Psoas muscle (tissue), 8 donors: ENCODE results near the gene FMNL1. TPM values are rescaled to one million over a fixed set of nuclear protein-coding genes. Genes with fewer than 3 reads are reported as not detected.

ENCODE experiments used
- ATAC-seq, 4 donors: fragments of 200-7000 bp; cut with Tn5 transposase; one replicate each; pipeline ENCODE4 v1.9.1; 2020; ENCODE audit warnings: moderate library complexity in 3 of 4, mild to moderate bottlenecking in 2 of 4
- DNase-seq, 2 donors: peaks; one replicate each; pipeline ENCODE4 v3.0.0-alpha.2; 2020
- H3K27ac ChIP-seq: fragments of 200-600 bp; one replicate; pipeline ENCODE4 v1.8.0; 2022
- H3K27me3 ChIP-seq, 3 donors: fragments of 200-600 bp in 1 of 3; one replicate each; pipeline versions ENCODE4 v1.6.1 to v1.8.0; 2013 to 2022; ENCODE audit warnings: low read length in 2 of 3, mild to moderate bottlenecking in 2 of 3, moderate library complexity in 1 of 3; ENCODE audit not compliant: insufficient read depth in 3 of 3
- H3K36me3 ChIP-seq, 2 donors: fragments of 200-600 bp in 1 of 2; one replicate each; pipeline versions ENCODE4 v1.6.1 to v1.8.0; 2013 to 2022; ENCODE audit warnings: low read depth in 1 of 2, mild to moderate bottlenecking in 1 of 2, moderate library complexity in 1 of 2; ENCODE audit not compliant: insufficient read depth in 1 of 2
- H3K4me1 ChIP-seq: fragments of 200-600 bp; one replicate; pipeline ENCODE4 v1.8.0; 2022
- H3K4me3 ChIP-seq: fragments of 200-600 bp; one replicate; pipeline ENCODE4 v1.8.0; 2022; ENCODE audit warnings: mild to moderate bottlenecking
- H3K9me3 ChIP-seq: fragments of 200-600 bp; one replicate; pipeline ENCODE4 v1.8.0; 2022
- WGBS, 3 donors: extraction: QIAGEN DNeasy Blood & Tissue Kit; methylation state at CpG; one replicate each; pipeline versions ENCODE4 v1.1.6 to v1.1.7; 2013; 5-methylcytosine and 5-hydroxymethylcytosine counted together
- intact Hi-C, 2 donors: fragments of 100-400 bp; cut with DNase I; formaldehyde crosslinking; loops; one replicate each; pipeline versions ENCODE4 v1.11.0 to v1.14.2; 2022
- polyA plus RNA-seq, 3 donors: library from polyadenylated mRNA; stranded (reverse); fragments of 200-250 nt; gene quantifications; one replicate each; pipeline ENCODE4 v1.2.3, GENCODE V29; 2013
- total RNA-seq, 4 donors: library from RNA; stranded (reverse); fragmentation: NEBNext Ultra II Directional in 2 of 4; extraction: Animal tissue kit (Norgen Biotek cat#: 25700) in 2 of 4; gene quantifications; one replicate each; pipeline versions ENCODE4 v1.2.1 to v1.2.4, GENCODE V29; 2021 to 2023
- TF ChIP-seq, protein P1 (sequence below): fragments of 200-600 bp; IDR thresholded peaks from one replicate; pipeline ENCODE4 v1.8.0; 2022; ENCODE audit warnings: antibody characterized with exemption
- donor health status: healthy with polysubstance abuse.
- donor health status: DM: no; HTN: no; CAD: no; lungs with moderate emphysema.
- donor health status: Bipolar disorder and iron deficiency.
- donor health status: healthy.
- donor health status: DM: yes; HTN: yes; CAD: no.
- donor health status: DM: no; HTN: no; CAD: no.
- donor health status: DM: no; HTN: no; CAD: no.
- donor health status: DM: yes; HTN: yes; CAD: no.

FMNL1 gene
- total and polyA plus RNA-seq, 7 donors, result 1.8 to 6.5 (median 5.4) TPM

DNA sequence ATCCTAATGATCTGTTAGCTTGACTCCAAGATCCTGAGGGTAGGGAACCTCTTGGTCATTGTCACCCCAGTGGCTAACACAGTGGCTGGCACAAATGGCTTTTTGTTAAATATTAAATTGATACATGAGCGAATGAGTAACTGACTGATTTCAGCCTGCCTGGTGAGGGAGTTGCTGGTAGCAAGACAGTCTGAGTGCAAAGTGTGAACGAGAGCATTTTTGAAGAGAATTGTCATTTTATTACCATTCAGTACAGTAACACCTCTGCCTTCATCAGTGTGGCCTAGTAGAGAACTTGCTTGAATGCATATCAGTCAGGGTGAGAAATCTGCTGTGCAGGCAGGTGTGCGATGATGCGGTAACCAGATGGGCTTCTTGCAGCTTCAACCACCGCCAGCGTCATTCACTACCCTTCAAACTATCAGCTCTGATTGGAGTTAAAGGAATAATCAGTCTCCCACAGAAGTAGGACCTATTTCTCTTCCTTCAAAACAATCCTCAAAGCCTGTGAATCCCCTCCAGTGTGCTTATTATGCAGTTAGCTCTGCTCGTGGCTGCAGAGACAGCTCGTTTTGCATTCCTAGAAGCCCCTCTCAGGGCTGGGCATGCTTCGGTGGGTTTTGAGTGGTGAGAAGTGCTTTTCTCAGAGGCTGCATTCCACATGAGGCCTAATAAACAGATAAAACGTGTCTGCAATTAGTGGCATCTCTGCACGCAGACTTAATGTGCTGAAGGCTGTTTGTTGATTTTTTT is 31.0 kb upstream of the FMNL1 start:
- Histone ChIP-seq H3K4me3 (no peak overlapping the region), H3K36me3 (no peaks in the 10 kb centered on the region), H3K27ac (no peak overlapping the region), H3K9me3 (no peaks in the 10 kb centered on the region), H3K4me1 (no peaks in the 10 kb centered on the region), H3K27me3 (no peaks in the 10 kb centered on the region)
- DNase-seq, result no peak
- intact Hi-C loops, result loop anchor here (2.0 to 10.0 kb wide), 3 partner anchors 18 to 276 kb away; partner anchors contain the start of gene GFAP (in 1 of the 2)
- 73 to 77% (median 76%) methylated on average over 11 of the region's 11 CpGs for WGBS, 3 donors
- no peak for ATAC-seq
- TF ChIP-seq, protein P1, sequence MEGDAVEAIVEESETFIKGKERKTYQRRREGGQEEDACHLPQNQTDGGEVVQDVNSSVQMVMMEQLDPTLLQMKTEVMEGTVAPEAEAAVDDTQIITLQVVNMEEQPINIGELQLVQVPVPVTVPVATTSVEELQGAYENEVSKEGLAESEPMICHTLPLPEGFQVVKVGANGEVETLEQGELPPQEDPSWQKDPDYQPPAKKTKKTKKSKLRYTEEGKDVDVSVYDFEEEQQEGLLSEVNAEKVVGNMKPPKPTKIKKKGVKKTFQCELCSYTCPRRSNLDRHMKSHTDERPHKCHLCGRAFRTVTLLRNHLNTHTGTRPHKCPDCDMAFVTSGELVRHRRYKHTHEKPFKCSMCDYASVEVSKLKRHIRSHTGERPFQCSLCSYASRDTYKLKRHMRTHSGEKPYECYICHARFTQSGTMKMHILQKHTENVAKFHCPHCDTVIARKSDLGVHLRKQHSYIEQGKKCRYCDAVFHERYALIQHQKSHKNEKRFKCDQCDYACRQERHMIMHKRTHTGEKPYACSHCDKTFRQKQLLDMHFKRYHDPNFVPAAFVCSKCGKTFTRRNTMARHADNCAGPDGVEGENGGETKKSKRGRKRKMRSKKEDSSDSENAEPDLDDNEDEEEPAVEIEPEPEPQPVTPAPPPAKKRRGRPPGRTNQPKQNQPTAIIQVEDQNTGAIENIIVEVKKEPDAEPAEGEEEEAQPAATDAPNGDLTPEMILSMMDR, result no peak

DNA sequence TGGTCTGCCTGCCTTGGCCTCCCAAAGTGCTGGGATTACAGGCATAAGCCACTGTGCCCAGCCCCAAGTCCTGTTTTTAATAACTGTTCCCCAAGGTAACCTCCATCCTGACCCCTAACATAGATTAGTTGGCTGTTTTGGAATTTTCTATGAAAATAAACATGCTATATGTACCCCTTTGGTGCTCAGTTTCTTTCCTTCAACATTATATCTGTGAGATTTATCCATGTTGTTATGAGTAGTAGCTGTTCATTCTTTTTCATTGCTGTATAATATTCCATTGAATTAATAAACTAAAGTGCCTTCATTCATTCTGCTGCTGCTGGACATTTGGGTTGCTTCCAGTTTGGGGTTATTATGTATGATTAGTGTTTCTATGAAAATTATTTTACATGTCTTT is 26.3 kb upstream of the FMNL1 start:
- no peak overlapping the region for H3K27ac ChIP-seq
- no peaks in the 10 kb centered on the region for H3K27me3 ChIP-seq
- intact Hi-C loops, result loop anchor here (5.0 to 10.0 kb wide), 3 partner anchors 43 to 281 kb away; partner anchors contain the start of gene GFAP (in 1 of the 2)
- TF ChIP-seq, protein P1, result no peak
- H3K36me3 ChIP-seq, result no peaks in the 10 kb centered on the region
- ATAC-seq (no peak), DNase-seq (no peak)
- no peaks in the 10 kb centered on the region for H3K9me3 ChIP-seq
- peaks cover 4% of the 10 kb centered on the region for H3K4me1 ChIP-seq
- no peak overlapping the region for H3K4me3 ChIP-seq

DNA sequence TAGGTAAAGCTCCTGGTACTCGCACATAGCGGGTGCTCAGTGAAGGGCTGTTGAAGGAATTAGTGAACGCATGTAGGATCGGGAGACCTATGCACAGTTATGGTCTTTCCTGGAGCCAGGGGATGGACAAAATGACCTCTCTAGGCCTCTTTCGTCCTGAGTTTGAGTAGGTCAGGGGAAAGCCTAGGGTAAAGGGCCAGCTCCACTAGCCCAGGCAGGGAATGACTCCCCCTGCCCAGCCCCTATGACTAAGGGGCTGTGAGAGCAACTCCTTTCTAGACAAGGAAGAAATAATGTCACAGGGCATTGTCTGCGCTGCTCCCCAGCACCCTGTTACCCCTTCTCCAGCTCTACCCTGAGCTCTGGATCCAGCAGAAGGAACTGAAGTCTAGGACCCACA is 24.6 kb upstream of the FMNL1 start:
- peaks cover 4% of the 10 kb centered on the region for H3K4me1 ChIP-seq
- DNase-seq, result peak in 1 of 2 donors; percentile 34
- intact Hi-C loops, result loop anchor here (1.0 to 10.0 kb wide), 4 partner anchors 45 to 282 kb away; partner anchors contain the start of gene GFAP (in 1 of the 2)
- TF ChIP-seq, protein P1, result no peak
- 74 to 93% (median 77%) methylated on average over 6 of the region's 6 CpGs for WGBS, 3 donors
- H3K27me3 ChIP-seq, result no peaks in the 10 kb centered on the region
- H3K36me3 ChIP-seq, result no peaks in the 10 kb centered on the region
- no peak for ATAC-seq
- no peak overlapping the region for H3K4me3 ChIP-seq
- H3K27ac ChIP-seq, result no peak overlapping the region
- H3K9me3 ChIP-seq, result no peaks in the 10 kb centered on the region

DNA sequence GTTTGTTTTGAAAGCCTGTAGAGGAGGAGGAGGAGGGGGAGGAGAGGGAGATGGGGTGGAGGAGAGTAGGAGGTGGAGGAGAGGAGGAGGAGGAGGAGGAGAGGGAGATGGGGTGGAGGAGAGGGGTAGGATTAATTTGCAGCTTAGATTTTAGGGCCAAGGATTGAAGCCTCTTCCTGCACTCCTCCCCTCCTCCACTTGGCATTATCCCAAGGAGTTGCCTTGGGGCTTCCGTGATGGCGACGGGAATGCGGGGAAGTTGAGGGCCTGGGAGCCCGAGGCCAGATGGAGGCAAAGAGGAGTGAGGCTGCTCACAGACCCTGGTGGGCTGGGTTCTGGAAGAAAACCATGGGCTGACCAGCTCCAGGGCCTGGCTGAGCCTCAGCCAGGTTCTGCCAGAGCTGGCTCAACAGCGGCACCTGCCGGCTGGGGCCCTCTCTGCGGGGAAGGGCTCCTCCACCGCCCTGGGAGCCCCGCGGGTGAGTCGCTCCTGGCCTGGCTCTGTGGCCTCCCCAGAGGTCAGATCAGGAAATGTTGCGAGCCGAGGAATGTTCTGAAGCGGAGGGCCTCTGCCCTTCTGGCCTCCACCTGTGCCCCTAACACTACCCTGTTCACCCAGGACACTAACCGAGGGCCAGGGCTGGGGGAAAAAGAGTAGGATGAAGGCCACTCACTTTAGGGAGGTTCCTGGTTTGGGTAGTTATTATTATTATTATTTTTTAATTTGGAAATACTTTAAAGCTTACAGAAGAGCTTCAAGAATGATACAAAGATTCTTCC is 23.9 kb upstream of the FMNL1 start:
- no peaks in the 10 kb centered on the region for H3K27me3 ChIP-seq
- ATAC-seq (peak; percentile 98 to 100 (median 98)), DNase-seq (peak; percentile 95 to 97)
- WGBS, 3 donors, result 0 to 1% (median 0%) methylated on average over 13 to 16 of the region's 16 CpGs
- peak overlapping the region; percentile 56 for H3K27ac ChIP-seq
- H3K4me3 ChIP-seq, result no peak overlapping the region
- no peaks in the 10 kb centered on the region for H3K36me3 ChIP-seq
- H3K4me1 ChIP-seq, result peaks cover 4% of the 10 kb centered on the region
- H3K9me3 ChIP-seq, result no peaks in the 10 kb centered on the region
- intact Hi-C loops, result loop anchor here (1.0 to 10.0 kb wide), 5 partner anchors 45 to 283 kb away; partner anchors contain the start of gene GFAP (in 1 of the 2)
- TF ChIP-seq, protein P1, result peak; percentile 98
